Measurements from ENCODE around the gene NGEF.

The NGEF gene

DNA sequence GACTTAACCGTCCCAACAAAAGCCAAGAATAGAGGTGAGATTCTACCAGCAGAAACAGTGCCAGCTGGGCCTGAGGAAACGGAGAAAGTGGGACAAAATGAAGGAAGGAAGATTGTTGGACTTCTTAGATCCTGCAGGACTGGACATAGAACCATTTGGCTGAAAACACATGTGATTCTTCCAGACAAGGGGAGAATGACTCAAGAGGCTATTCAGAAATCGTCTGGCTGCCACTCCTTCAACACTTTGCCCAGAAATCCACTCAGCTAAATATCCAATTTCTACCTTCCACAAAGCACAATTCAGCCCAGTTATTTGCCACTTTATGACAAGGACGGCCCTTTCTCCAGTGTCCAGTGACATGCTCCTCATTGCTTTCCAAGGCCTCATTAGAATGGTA is 81.4 kb downstream of the NGEF start:
- no peak overlapping the region for H3K27ac ChIP-seq
- TF ChIP-seq ZFX (IDR thresholded peaks at IDR 0.05; ENCODE audit: borderline replicate concordance) = no peak
- no peak for TF ChIP-seq CTCF (IDR thresholded peaks at IDR 0.05)

DNA sequence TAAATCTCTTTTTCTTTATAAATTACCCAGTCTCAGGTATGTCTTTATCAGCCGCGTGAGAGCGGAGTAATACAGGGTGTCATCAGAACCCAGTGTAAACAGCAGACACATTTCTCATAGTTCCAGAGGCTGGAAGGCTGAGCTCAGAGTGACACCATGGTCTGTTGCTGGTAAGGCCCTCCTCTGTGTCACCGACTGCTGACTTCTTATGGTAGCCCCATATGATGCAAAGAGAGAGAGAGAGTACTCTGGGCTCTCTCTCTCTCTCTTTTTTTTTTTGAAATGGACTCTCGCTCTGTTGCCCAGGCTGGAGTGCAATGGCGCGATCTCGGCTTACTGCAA is 83.0 kb downstream of the NGEF start:
- H3K27ac ChIP-seq = no peak overlapping the region
- TF ChIP-seq ZFX (IDR thresholded peaks at IDR 0.05; ENCODE audit: borderline replicate concordance) (no peak), CTCF (IDR thresholded peaks at IDR 0.05) (no peak)

DNA sequence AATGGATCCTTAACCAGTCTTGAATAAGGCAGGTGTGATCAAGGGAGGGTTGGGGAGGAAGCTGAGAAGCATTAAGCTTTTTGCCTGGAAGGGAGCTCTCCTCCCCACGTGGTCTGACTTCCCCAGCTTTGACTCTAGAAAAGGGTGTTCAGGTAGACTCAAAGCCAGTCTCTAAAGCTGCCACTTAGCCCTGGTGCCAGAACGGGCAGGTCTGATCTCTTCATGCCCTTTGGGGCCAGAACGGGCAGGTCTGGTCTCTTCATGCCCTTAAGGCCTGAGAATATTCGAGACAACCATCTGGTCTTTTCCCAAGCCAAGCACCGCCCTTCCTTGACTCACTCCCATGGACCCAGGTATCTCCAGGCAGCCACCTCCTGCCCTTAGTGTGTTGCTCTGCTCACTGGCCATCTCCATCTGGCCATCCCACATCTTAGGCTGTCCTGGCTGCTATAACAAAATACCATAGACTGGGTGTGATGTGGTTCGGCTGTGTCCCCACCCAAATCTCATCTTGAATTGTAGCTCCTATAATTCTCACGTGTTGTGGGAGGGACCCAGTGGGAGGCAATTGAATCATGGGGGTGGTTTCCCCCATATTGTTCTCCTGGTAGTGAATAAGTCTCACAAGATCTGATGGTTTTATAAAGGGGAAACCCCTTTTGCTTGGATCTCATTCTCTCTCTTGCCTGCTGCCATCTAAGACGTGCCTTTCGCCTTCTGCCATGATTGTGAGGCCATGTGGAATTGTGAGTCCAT is 83.6 kb downstream of the NGEF start:
- TF ChIP-seq ZFX (IDR thresholded peaks at IDR 0.05; ENCODE audit: borderline replicate concordance) = no peak
- no peak overlapping the region for H3K27ac ChIP-seq

GRCh38 chr2:232928551-232929302 is 84.3 kb downstream of the NGEF start:
- TF ChIP-seq ZFX (IDR thresholded peaks at IDR 0.05; ENCODE audit: borderline replicate concordance) = no peak
- TF ChIP-seq CTCF (IDR thresholded peaks at IDR 0.05) = no peak
- no peak overlapping the region for H3K27ac ChIP-seq

GRCh38 chr2:232927793-232928550 is 85.1 kb downstream of the NGEF start:
- TF ChIP-seq CTCF (IDR thresholded peaks at IDR 0.05) (no peak), ZFX (IDR thresholded peaks at IDR 0.05; ENCODE audit: borderline replicate concordance) (no peak)
- no peak overlapping the region for H3K27ac ChIP-seq

DNA sequence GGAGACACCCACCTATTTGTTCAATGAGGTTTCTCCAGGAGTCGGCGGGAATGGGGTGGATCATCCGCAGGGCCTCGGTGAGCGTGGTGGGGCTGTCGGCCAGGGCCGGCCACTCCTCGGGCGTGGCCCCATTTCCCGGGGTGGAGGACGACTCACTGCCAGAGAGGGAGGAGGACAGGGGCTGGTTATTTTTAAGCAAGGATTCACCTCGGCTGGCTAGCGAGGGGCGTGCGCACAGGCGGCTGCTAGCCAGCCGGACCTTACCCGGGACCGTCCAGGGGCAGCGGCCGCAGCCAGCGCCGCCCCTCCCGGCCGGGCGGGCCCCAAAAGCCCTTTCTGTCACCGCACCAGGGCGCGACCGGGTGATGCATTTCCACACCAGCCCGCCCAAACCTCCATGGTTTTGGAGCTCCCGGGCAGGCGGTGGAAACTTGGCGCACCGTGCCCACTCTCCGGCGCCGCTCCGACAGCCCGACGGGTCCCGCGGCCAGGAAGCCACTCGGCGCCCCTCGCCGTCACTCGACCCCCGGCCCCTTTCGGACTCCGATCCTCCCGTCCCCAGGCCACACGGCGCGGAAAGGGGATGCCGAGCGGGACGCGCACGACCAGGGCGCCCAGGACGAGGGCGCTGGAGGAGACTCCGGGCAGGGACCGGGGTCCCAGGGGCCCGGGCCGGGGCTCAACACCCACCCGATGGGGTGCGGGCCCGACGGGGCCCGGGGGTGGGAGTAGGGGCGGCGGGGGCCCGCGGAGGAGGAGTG is 85.8 kb downstream of the NGEF start:
- TF ChIP-seq CTCF (IDR thresholded peaks at IDR 0.05) (no peak), ZFX (IDR thresholded peaks at IDR 0.05; ENCODE audit: borderline replicate concordance) (no peak)
- no peak overlapping the region for H3K27ac ChIP-seq

DNA sequence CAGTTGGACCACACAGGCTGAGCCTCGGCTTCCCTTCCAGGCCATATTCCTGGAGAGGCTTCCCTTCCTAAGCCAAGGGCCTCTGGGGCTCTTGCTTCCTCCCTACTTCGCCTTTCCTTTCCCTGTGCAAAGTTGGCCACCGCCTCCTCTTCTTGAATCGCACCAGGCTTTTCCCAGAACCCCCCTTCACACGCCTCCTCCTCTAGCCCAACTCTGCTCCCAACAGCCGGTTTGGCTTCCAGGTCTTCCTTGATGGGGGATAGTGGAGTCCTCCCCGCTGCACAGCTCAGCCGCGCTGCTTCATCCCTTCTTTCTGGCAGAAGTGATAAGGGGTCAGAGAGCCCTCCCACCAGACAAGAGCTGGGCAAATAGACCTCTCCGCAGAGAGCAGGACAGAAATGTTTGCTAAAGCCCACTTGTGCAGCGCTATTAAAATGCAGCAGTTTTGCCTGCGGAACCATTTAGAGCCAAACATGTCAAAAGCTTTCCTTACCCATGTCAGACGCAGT is 86.6 kb downstream of the NGEF start:
- H3K27ac ChIP-seq = no peak overlapping the region
- TF ChIP-seq CTCF (IDR thresholded peaks at IDR 0.05) (no peak), ZFX (IDR thresholded peaks at IDR 0.05; ENCODE audit: borderline replicate concordance) (no peak)

Measured in 22Rv1 (cell line).